ENCODE results near the gene PPOX.
A peak's percentile ranks its signal among the peaks of the same experiment; 100 is the strongest.

Gene PPOX

DNA sequence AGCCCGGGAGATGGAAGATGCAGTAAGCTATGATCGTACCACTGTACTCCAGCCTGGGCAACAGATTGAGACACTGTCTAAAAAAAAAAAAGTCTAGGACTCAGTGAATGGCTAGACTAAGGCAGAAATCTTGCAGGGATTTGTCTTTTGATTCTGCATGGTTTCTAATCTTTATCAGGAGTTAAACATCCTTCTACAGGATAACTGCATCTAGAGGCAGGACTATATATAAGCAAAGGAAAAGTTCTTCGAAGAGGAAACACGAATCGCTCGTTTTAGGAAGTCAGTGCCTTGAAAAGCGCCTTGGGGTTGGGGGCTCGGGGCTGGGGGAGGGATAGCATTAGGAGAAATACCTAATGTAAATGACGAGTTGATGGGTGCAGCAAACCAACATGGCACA, 13.1 kb upstream of the PPOX start:
- DNase-seq (ENCODE audit: low read depth in 1 of 2, low spot score in 1 of 2), result no peak

- DNase-seq (ENCODE audit: low read depth in 1 of 2, low spot score in 1 of 2), result peak; percentile 59 to 67
These were observed 12.4 kb upstream of the PPOX start, which contains the start of gene UFC1 for GRCh38 chr1:161153682-161154337. Gene UFC1, plus strand, starts transcription at chr1:161153978. Its CDS starts 20 bp downstream, at chr1:161153998.

- DNase-seq (ENCODE audit: low read depth in 1 of 2, low spot score in 1 of 2), result no peak
These were observed 8.4 kb upstream of the PPOX start for GRCh38 chr1:161157867-161158266.

DNA sequence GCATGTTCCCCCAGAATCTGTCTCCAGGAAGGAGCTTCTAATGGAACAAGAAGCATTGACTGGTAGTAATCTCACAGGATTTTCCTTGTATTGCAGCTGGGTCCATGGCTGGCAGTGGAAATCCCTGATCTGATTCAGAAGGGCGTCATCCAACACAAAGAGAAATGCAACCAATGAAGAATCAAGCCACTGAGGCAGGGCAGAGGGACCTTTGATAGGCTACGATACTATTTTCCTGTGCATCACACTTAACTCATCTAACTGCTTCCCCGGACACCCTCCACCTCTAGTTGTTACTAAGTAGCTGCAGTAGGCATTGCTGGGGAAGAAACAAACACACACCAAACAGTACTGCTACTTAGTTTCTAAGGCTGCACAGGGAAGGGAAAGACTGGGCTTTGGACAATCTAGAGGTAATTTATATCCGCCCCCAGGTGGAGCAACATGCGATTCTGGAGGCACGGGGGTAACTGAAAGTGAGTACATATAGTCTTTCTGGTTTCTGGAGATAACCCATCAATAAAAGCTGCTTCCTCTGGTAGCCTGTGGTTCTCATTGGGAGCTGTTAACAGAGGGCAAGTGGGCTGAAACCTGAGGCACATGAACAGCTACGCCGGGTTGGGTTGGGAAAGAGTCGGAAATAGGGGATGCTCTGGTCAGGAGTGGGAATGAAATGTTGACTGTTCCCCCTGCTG, 7.8 kb upstream of the PPOX start:
- DNase-seq (ENCODE audit: low read depth in 1 of 2, low spot score in 1 of 2), result no peak

- DNase-seq (ENCODE audit: low read depth in 1 of 2, low spot score in 1 of 2), result peak; percentile 80 to 88
These were observed 6.9 kb upstream of the PPOX start, which contains the start of gene USP21 for GRCh38 chr1:161159087-161159912. Gene USP21, plus strand, starts transcription at chr1:161159500. Its CDS starts 1,141 bp downstream, at chr1:161160641.

DNA sequence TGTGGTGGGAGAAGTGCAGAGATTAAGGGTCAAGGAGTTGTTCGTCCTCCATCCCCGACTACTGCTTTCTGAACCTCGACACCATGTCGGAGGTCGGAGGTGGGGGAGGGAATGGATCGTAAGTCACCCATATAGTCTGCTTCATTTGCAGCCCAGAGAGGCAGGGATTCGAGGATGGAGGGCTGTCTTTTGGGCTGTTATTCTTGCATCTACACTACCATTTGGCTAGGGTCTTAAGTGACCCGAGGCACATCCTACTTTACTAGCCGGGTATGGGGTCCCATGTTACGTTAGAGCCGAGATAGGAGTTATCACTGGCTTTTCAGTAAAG, 6.3 kb upstream of the PPOX start:
- DNase-seq (ENCODE audit: low read depth in 1 of 2, low spot score in 1 of 2), result no peak

DNA sequence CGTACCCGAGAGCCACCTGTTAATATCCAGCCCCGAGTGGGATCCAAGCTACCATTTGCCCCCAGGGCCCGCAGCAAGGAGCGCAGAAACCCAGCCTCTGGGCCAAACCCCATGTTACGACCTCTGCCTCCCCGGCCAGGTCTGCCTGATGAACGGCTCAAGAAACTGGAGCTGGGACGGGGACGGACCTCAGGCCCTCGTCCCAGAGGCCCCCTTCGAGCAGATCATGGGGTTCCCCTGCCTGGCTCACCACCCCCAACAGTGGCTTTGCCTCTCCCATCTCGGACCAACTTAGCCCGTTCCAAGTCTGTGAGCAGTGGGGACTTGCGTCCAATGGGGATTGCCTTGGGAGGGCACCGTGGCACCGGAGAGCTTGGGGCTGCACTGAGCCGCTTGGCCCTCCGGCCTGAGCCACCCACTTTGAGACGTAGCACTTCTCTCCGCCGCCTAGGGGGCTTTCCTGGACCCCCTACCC, 5.5 kb upstream of the PPOX start:
- DNase-seq (ENCODE audit: low read depth in 1 of 2, low spot score in 1 of 2), result no peak

GRCh38 chr1:161161652-161162051, 4.6 kb upstream of the PPOX start:
- no peak for DNase-seq (ENCODE audit: low read depth in 1 of 2, low spot score in 1 of 2)

DNA sequence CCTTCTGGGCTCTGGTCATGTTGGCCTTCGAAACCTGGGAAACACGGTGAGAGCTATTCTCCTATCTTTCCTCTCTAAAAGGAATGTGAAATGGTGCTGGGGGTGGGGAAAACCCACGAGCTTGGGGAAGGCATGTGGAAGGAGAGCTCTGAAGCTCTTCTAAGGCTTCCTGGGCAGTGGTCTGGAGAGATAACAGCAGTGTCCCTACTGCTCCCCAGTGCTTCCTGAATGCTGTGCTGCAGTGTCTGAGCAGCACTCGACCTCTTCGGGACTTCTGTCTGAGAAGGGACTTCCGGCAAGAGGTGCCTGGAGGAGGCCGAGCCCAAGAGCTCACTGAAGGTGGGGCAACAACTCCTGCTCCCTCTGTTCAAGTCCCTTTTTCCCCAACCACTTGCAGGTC, 4.2 kb upstream of the PPOX start:
- DNase-seq (ENCODE audit: low read depth in 1 of 2, low spot score in 1 of 2), result no peak

- DNase-seq (ENCODE audit: low read depth in 1 of 2, low spot score in 1 of 2), result no peak
These were observed 3.4 kb upstream of the PPOX start for GRCh38 chr1:161162806-161163205.

- no peak for DNase-seq (ENCODE audit: low read depth in 1 of 2, low spot score in 1 of 2)
These were observed 2.4 kb upstream of the PPOX start for GRCh38 chr1:161163793-161164192.

GRCh38 chr1:161164901-161165610, 1.2 kb upstream of the PPOX start:
- DNase-seq (ENCODE audit: low read depth in 1 of 2, low spot score in 1 of 2), result no peak

- no peak for DNase-seq (ENCODE audit: low read depth in 1 of 2, low spot score in 1 of 2)
These were observed 683 bp downstream of the PPOX start for GRCh38 chr1:161166669-161167548.

DNA sequence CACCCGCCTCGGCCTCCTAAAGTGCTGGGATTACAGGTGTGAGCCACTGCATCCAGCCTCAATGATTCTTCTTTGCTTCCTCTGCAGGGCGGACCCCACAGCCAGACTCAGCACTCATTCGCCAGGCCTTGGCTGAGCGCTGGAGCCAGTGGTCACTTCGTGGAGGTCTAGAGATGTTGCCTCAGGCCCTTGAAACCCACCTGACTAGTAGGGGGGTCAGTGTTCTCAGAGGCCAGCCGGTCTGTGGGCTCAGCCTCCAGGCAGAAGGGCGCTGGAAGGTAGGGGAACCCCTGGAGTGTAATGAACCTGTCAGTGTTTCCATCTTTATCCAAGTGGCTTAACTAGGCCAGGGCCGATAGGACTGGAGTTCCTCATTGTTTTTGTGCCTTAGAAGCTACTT, 2.7 kb downstream of the PPOX start:
- no peak for DNase-seq (ENCODE audit: low read depth in 1 of 2, low spot score in 1 of 2)

DNA sequence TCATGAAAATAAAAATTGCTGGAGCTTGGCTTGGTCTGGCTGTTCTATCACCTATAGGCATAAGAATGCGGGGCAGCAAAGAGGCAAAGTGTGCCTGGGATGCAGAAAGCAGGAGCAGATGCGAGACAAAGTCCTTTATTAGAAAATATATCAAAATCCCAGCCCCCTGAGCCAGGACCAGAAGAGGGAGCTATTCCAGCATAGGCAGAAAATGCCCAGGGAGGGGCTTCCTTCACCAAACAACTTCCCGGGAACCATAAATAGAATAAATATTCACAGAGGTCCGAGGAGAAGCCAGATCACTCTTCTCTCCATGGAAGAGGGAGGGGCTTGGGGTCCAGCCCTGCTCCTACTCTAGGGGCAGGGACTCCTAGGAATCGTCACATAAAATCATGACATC, 5.0 kb downstream of the PPOX start:
- DNase-seq (ENCODE audit: low read depth in 1 of 2, low spot score in 1 of 2), result no peak

- no peak for DNase-seq (ENCODE audit: low read depth in 1 of 2, low spot score in 1 of 2)
These were observed 5.5 kb downstream of the PPOX start for GRCh38 chr1:161171696-161172095.

GRCh38 chr1:161172349-161172748, 6.1 kb downstream of the PPOX start:
- DNase-seq (ENCODE audit: low read depth in 1 of 2, low spot score in 1 of 2), result no peak

DNA sequence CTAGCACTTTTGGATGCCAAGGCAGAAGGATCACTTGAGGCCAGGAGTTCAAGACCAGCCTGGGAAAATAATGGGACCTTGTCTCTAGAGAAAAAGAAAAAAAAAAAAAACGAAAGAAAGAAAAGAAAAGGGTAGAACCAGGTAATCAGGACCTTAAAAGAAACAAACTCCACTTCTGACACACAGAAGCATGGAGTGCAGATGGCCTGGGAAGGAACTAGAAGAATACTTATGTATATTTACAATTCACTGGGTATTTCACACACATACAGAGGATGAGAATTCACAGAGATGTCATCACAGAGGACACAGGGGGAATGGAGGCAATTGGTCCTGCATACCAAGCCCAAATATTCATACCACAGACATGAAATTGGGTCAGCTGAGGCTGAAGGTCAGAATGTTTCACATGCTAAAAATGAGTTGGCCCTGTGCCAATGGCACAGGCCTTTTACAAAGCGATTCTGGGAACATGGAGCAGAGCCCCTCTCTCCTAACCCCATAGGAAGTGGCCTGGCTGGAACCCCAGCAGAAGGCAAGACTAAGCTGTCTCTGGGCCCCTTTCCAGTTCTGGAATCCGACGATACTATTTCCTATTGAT, 6.7 kb downstream of the PPOX start:
- DNase-seq (ENCODE audit: low read depth in 1 of 2, low spot score in 1 of 2), result no peak

GRCh38 chr1:161173711-161174110, 7.5 kb downstream of the PPOX start:
- DNase-seq (ENCODE audit: low read depth in 1 of 2, low spot score in 1 of 2), result no peak

DNA sequence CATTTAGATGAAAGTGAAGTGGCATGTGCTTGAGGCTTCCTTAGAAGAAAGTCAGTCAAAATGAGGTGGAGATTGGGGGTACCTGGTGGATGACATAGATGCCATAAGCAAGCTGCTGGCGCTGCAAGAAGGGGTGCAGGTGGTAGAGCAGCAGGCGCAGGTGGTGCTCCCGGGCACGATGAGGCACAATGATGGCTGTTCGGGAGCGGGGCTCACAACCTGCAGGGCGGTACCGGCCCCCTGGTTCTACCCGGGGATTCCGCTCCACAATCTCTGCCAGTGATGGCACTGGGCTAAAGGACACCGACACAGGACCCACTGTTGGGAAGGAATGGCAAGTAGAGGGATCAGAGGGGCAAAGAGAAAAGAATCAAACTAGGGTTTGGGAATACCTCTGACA, 8.7 kb downstream of the PPOX start:
- DNase-seq (ENCODE audit: low read depth in 1 of 2, low spot score in 1 of 2), result no peak
